ENCODE results near the gene PXT1. TPM values are rescaled to one million over a fixed set of nuclear protein-coding genes. Genes with fewer than 3 reads are reported as not detected.
A peak's percentile ranks its signal among the peaks of the same experiment; 100 is the strongest.
"Not testable (repeated sequence)": the region's sequence is repeated elsewhere in the genome, so short reads cannot be mapped to it uniquely, and the experiment has no call there.

The PXT1 gene
- under 1 TPM in 1 of 3 donors, not detected in 2; 0.10 TPM for polyA plus RNA-seq (ENCODE audit: insufficient read length in 3 of 3)

- peak; percentile 74 to 81 (median 77) for DNase-seq (ENCODE audit: low read depth in 3 of 3, low spot score in 2 of 3)
Observed at GRCh38 chr6:36442671-36443470, at the start of gene PXT1, which contains the start of gene KCTD20. PXT1 (minus strand) TSS chr6:36442854; CDS start chr6:36426082, 16,772 bp downstream. KCTD20 (plus strand) TSS chr6:36443000; CDS start chr6:36470098, 27,098 bp downstream.

- no peak for DNase-seq (ENCODE audit: low read depth in 3 of 3, low spot score in 2 of 3)
Observed at GRCh38 chr6:36492092-36492491, 49.4 kb upstream of the PXT1 start.

- DNase-seq (ENCODE audit: low read depth in 3 of 3, low spot score in 2 of 3), result no peak
Observed at GRCh38 chr6:36491378-36491965, 48.8 kb upstream of the PXT1 start.

- DNase-seq (ENCODE audit: low read depth in 3 of 3, low spot score in 2 of 3), result no peak
Observed at GRCh38 chr6:36489426-36489825, 46.8 kb upstream of the PXT1 start.

- no peak for DNase-seq (ENCODE audit: low read depth in 3 of 3, low spot score in 2 of 3)
Observed at GRCh38 chr6:36488221-36488620, 45.6 kb upstream of the PXT1 start.

- DNase-seq (ENCODE audit: low read depth in 3 of 3, low spot score in 2 of 3), result no peak
Observed at GRCh38 chr6:36487698-36488097, 45.0 kb upstream of the PXT1 start.

- DNase-seq (ENCODE audit: low read depth in 3 of 3, low spot score in 2 of 3), result no peak
Observed at GRCh38 chr6:36484736-36485135, 42.1 kb upstream of the PXT1 start.

GRCh38 chr6:36483326-36483725, 40.7 kb upstream of the PXT1 start:
- DNase-seq (ENCODE audit: low read depth in 3 of 3, low spot score in 2 of 3), result not testable (repeated sequence)

GRCh38 chr6:36479256-36479655, 36.6 kb upstream of the PXT1 start:
- no peak for DNase-seq (ENCODE audit: low read depth in 3 of 3, low spot score in 2 of 3)

GRCh38 chr6:36478051-36478526, 35.4 kb upstream of the PXT1 start:
- DNase-seq (ENCODE audit: low read depth in 3 of 3, low spot score in 2 of 3), result no peak

GRCh38 chr6:36469946-36470345, 27.3 kb upstream of the PXT1 start:
- DNase-seq (ENCODE audit: low read depth in 3 of 3, low spot score in 2 of 3), result no peak

GRCh38 chr6:36469148-36469661, 26.6 kb upstream of the PXT1 start:
- DNase-seq (ENCODE audit: low read depth in 3 of 3, low spot score in 2 of 3), result no peak

- no peak for DNase-seq (ENCODE audit: low read depth in 3 of 3, low spot score in 2 of 3)
Observed at GRCh38 chr6:36467625-36468024, 25.0 kb upstream of the PXT1 start.

GRCh38 chr6:36464233-36464632, 21.6 kb upstream of the PXT1 start:
- DNase-seq (ENCODE audit: low read depth in 3 of 3, low spot score in 2 of 3), result no peak

GRCh38 chr6:36463676-36464075, 21.0 kb upstream of the PXT1 start:
- DNase-seq (ENCODE audit: low read depth in 3 of 3, low spot score in 2 of 3), result no peak

GRCh38 chr6:36461646-36462045, 19.0 kb upstream of the PXT1 start:
- DNase-seq (ENCODE audit: low read depth in 3 of 3, low spot score in 2 of 3), result no peak

GRCh38 chr6:36460916-36461315, 18.3 kb upstream of the PXT1 start:
- DNase-seq (ENCODE audit: low read depth in 3 of 3, low spot score in 2 of 3), result no peak

- no peak for DNase-seq (ENCODE audit: low read depth in 3 of 3, low spot score in 2 of 3)
Observed at GRCh38 chr6:36459501-36459900, 16.8 kb upstream of the PXT1 start.

GRCh38 chr6:36455486-36456027, 12.9 kb upstream of the PXT1 start:
- no peak for DNase-seq (ENCODE audit: low read depth in 3 of 3, low spot score in 2 of 3)

GRCh38 chr6:36452897-36453296, 10.2 kb upstream of the PXT1 start:
- DNase-seq (ENCODE audit: low read depth in 3 of 3, low spot score in 2 of 3), result not testable (repeated sequence)

GRCh38 chr6:36449173-36449572, 6.5 kb upstream of the PXT1 start:
- DNase-seq (ENCODE audit: low read depth in 3 of 3, low spot score in 2 of 3), result not testable (repeated sequence)
